Measurements from ENCODE around the gene PRRG2.

The PRRG2 gene

DNA sequence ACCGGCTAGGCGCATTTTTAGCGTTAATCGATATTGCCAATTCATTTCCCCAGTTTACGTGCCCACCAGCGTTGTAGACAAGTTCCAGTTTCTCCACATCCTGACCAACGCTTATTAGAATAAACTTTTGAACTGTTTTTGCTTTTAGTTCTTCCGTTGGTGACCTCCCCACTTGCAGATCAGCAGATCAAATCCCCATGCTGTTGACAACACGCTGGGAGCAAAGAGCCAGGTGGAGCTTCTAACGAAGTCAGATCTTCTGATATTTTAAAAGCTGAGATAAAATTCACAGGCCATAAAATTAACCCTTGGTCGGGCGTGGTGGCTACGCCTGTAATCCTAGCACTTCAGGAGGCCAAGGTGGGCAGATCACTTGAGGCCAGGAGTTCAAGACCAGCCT is 32.1 kb upstream of the PRRG2 start:
- no peak overlapping the region for H3K4me3 ChIP-seq (ENCODE audit: low read depth, low read length)
- in situ Hi-C loops (cut with HindIII; ENCODE audit: low sequenced_read_pairs), result no loop called here
- no peak for DNase-seq (ENCODE audit: low read depth, low spot score)
- TF ChIP-seq CTCF (IDR thresholded peaks at IDR 0.05; ENCODE audit: low read depth, low read length), result no peak

DNA sequence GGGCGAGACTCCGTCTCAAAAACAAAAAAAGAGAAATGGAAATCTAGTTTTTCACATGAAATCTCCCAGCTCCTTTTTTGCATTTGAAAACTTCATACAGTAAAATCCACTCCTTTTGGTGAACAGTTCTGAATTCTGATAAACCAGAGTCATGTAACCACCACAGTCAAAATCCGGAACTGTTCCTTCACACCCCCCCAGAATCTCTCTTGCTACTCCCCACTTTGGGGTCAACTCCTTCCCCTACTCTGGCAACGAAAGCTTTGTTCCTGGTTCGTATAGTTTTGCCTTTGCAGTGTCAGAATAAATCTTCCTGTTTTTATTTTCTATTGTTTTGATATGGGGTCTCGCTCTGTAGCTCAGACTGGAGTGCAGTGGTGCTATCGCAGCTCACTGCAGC is 29.6 kb upstream of the PRRG2 start:
- in situ Hi-C loops (cut with HindIII; ENCODE audit: low sequenced_read_pairs), result no loop called here
- TF ChIP-seq CTCF (IDR thresholded peaks at IDR 0.05; ENCODE audit: low read depth, low read length), result no peak
- no peak for DNase-seq (ENCODE audit: low read depth, low spot score)
- H3K4me3 ChIP-seq (ENCODE audit: low read depth, low read length), result no peak overlapping the region

GRCh38 chr19:49552749-49553148 is 28.4 kb upstream of the PRRG2 start:
- in situ Hi-C loops (cut with HindIII; ENCODE audit: low sequenced_read_pairs), result no loop called here
- DNase-seq (ENCODE audit: low read depth, low spot score), result no peak
- no peak overlapping the region for H3K4me3 ChIP-seq (ENCODE audit: low read depth, low read length)
- no peak for TF ChIP-seq CTCF (IDR thresholded peaks at IDR 0.05; ENCODE audit: low read depth, low read length)

GRCh38 chr19:49553451-49554271 is 27.5 kb upstream of the PRRG2 start:
- in situ Hi-C loops (cut with HindIII; ENCODE audit: low sequenced_read_pairs), result no loop called here
- TF ChIP-seq CTCF (IDR thresholded peaks at IDR 0.05; ENCODE audit: low read depth, low read length), result no peak
- H3K4me3 ChIP-seq (ENCODE audit: low read depth, low read length), result no peak overlapping the region
- DNase-seq (ENCODE audit: low read depth, low spot score), result peak; percentile 70

GRCh38 chr19:49554701-49555181 is 26.4 kb upstream of the PRRG2 start:
- in situ Hi-C loops (cut with HindIII; ENCODE audit: low sequenced_read_pairs), result no loop called here
- TF ChIP-seq CTCF (IDR thresholded peaks at IDR 0.05; ENCODE audit: low read depth, low read length), result no peak
- no peak for DNase-seq (ENCODE audit: low read depth, low spot score)
- H3K4me3 ChIP-seq (ENCODE audit: low read depth, low read length), result no peak overlapping the region

- no peak overlapping the region for H3K4me3 ChIP-seq (ENCODE audit: low read depth, low read length)
- in situ Hi-C loops (cut with HindIII; ENCODE audit: low sequenced_read_pairs), result no loop called here
- peak; percentile 62 for DNase-seq (ENCODE audit: low read depth, low spot score)
- no peak for TF ChIP-seq CTCF (IDR thresholded peaks at IDR 0.05; ENCODE audit: low read depth, low read length)
These were observed 25.3 kb upstream of the PRRG2 start for GRCh38 chr19:49555600-49556411.
